Trophoblast cell (in vitro differentiated cells and primary cell): ENCODE measurements around the gene IP6K2.

Experiments used
- DNase-seq, 2 donors: peaks; one replicate each; pipeline ENCODE4 v3.0.0-alpha.2; 2016
- H2AFZ ChIP-seq: 2 replicates; pipeline ENCODE4 v1.6.1; 2013; ENCODE audit warnings: low read length, moderate library complexity, mild to moderate bottlenecking; ENCODE audit not compliant: insufficient read depth, poor library complexity
- H2AK5ac ChIP-seq: 2 replicates; pipeline ENCODE4 v1.6.1; 2013; ENCODE audit warnings: mild to moderate bottlenecking, low read length
- H2BK120ac ChIP-seq: 2 replicates; pipeline ENCODE4 v1.6.1; 2013; ENCODE audit warnings: low read length, mild to moderate bottlenecking, moderate library complexity; ENCODE audit not compliant: insufficient read depth, poor library complexity
- H2BK12ac ChIP-seq: 2 replicates; pipeline ENCODE4 v1.6.1; 2013; ENCODE audit warnings: mild to moderate bottlenecking, low read length, moderate library complexity
- H2BK5ac ChIP-seq: 2 replicates; pipeline ENCODE4 v1.6.1; 2013; ENCODE audit warnings: low read length, low read depth, moderate library complexity, mild to moderate bottlenecking; ENCODE audit not compliant: poor library complexity
- H3K14ac ChIP-seq: 2 replicates; pipeline ENCODE4 v1.6.1; 2013; ENCODE audit warnings: mild to moderate bottlenecking, low read length
- H3K18ac ChIP-seq: 2 replicates; pipeline ENCODE4 v1.6.1; 2013; ENCODE audit warnings: mild to moderate bottlenecking, low read length
- H3K23ac ChIP-seq: 2 replicates; pipeline ENCODE4 v1.6.1; 2013; ENCODE audit warnings: low read length
- H3K27ac ChIP-seq: 2 replicates; pipeline ENCODE4 v1.5.1; 2013; ENCODE audit warnings: low read depth, mild to moderate bottlenecking, inconsistent platforms, low read length, moderate library complexity
- H3K27me3 ChIP-seq: 2 replicates; pipeline ENCODE4 v1.6.1; 2013; ENCODE audit warnings: inconsistent platforms, mild to moderate bottlenecking, low read length, moderate library complexity; ENCODE audit not compliant: insufficient read depth
- H3K36me3 ChIP-seq, 2 experiments: 1 replicate in 1 of 2; 2 replicates in 1 of 2; pipeline ENCODE4 v1.6.1; 2013; ENCODE audit warnings: low read length in 2 of 2, mild to moderate bottlenecking in 2 of 2, moderate library complexity in 1 of 2; ENCODE audit not compliant: insufficient read depth in 2 of 2, control insufficient read depth in 1 of 2
- H3K4ac ChIP-seq: 2 replicates; pipeline ENCODE4 v1.6.1; 2013; ENCODE audit warnings: low read depth, mild to moderate bottlenecking, low read length, moderate library complexity
- H3K4me1 ChIP-seq, 2 experiments: 1 replicate in 1 of 2; 2 replicates in 1 of 2; pipeline ENCODE4 v1.6.1; 2013; ENCODE audit warnings: low read length in 2 of 2, mild to moderate bottlenecking in 2 of 2, moderate library complexity in 1 of 2; ENCODE audit not compliant: insufficient read depth in 2 of 2, control insufficient read depth in 1 of 2
- H3K4me2 ChIP-seq: 2 replicates; pipeline ENCODE4 v1.6.1; 2013; ENCODE audit warnings: inconsistent platforms, mild to moderate bottlenecking, low read length, moderate library complexity
- H3K4me3 ChIP-seq: 2 replicates; pipeline ENCODE4 v1.5.1; 2013; ENCODE audit warnings: mild to moderate bottlenecking, low read depth, low read length, inconsistent platforms
- H3K79me1 ChIP-seq: one replicate; pipeline ENCODE4 v1.6.1; 2013; ENCODE audit warnings: low read length
- H3K79me2 ChIP-seq: 2 replicates; pipeline ENCODE4 v1.6.1; 2013; ENCODE audit warnings: low read length, mild to moderate bottlenecking; ENCODE audit not compliant: control insufficient read depth, insufficient read depth, poor library complexity
- H3K9ac ChIP-seq: 2 replicates; pipeline ENCODE4 v1.6.1; 2013; ENCODE audit warnings: mild to moderate bottlenecking, low read length
- H3K9me3 ChIP-seq: 2 replicates; pipeline ENCODE4 v1.6.1; 2013; ENCODE audit warnings: low read depth, mild to moderate bottlenecking, control low read depth, inconsistent platforms, low read length; ENCODE audit not compliant: insufficient read depth
- H4K12ac ChIP-seq: 2 replicates; pipeline ENCODE4 v1.6.1; 2013; ENCODE audit warnings: low read depth, mild to moderate bottlenecking, low read length, moderate library complexity
- H4K8ac ChIP-seq: 2 replicates; pipeline ENCODE4 v1.6.1; 2013; ENCODE audit warnings: low read depth, mild to moderate bottlenecking, low read length, moderate library complexity
- H4K91ac ChIP-seq: one replicate; pipeline ENCODE4 v1.6.1; 2013; ENCODE audit warnings: low read depth, mild to moderate bottlenecking, low read length, moderate library complexity
- WGBS: extraction: QIAGEN DNeasy Blood & Tissue Kit; methylation state at CpG from one replicate; pipeline ENCODE4 v1.1.7; 2013; ENCODE audit warnings: missing lambda C conversion rate; ENCODE audit not compliant: insufficient read length, insufficient coverage; ENCODE audit errors: extremely low coverage; 5-methylcytosine and 5-hydroxymethylcytosine counted together

The IP6K2 gene

DNA sequence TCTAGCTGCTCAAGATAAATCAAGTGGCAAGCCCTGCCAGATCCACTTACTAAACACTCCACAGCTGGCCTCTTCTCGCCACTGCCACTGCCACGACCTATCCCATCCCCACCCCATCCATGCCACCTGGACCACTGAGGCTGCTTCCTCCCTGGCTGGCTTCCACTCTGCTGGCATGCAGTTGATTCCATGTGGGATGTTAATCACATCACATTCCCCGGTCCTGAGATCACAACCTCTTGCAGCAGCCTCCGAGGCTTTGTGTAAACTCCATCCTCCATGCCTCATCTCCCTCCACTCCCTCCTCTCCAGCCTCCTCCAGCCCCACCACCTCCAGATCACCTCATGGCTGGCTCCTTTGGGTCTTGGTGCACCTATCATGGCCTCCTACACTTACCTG, 39.0 kb downstream of the IP6K2 start:
- Histone ChIP-seq H3K14ac (no peak overlapping the region), H2AFZ (no peak overlapping the region), H4K91ac (no peak overlapping the region), H3K18ac (no peak overlapping the region), H4K8ac (no peak overlapping the region), H2BK120ac (no peak overlapping the region), H3K4ac (no peak overlapping the region), H3K4me2 (no peak overlapping the region), H4K12ac (no peak overlapping the region), H3K4me1 (no peaks in the 10 kb centered on the region), H2BK12ac (no peak overlapping the region), H3K27me3 (no peaks in the 10 kb centered on the region), H2BK5ac (no peak overlapping the region), H3K23ac (no peak overlapping the region), H3K4me3 (no peak overlapping the region), H3K36me3 (peaks cover 69 to 80% of the 10 kb centered on the region in 2 experiments), H3K79me1 (no peaks in the 10 kb centered on the region), H3K27ac (no peak overlapping the region), H3K79me2 (no peaks in the 10 kb centered on the region), H2AK5ac (no peak overlapping the region), H3K9ac (no peak overlapping the region), H3K9me3 (no peaks in the 10 kb centered on the region)
- DNase-seq = no peak
- WGBS = no CpG with 5 or more reads among the region's 4 CpGs

DNA sequence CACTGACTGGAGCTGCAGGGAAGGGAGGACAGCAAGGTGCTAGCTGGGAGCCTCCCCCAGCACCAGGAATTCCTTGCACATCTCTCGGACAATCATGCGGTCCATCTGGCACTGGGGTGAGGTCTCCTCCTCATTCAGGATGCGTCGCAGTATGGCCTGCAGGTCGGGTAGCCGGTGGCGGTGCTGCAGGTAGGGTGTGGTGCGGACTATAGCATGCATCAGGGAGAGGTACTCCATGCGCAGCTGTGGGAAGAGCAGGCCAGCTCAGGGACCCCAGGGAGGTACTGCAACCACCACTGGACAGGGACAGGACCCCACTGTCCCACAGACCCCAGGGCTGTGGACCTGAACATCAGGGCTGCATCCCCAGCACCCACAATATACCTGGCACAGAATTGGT, 42.5 kb downstream of the IP6K2 start:
- Histone ChIP-seq H3K79me1 (no peaks in the 10 kb centered on the region), H3K36me3 (peaks cover 43 to 55% of the 10 kb centered on the region in 2 experiments), H3K79me2 (no peaks in the 10 kb centered on the region), H3K23ac (no peak overlapping the region), H3K9me3 (no peaks in the 10 kb centered on the region), H4K12ac (no peak overlapping the region), H3K4ac (no peak overlapping the region), H2AFZ (no peak overlapping the region), H3K4me1 (no peaks in the 10 kb centered on the region), H3K9ac (no peak overlapping the region), H2AK5ac (no peak overlapping the region), H3K4me2 (no peak overlapping the region), H3K4me3 (no peak overlapping the region), H3K18ac (no peak overlapping the region), H2BK120ac (no peak overlapping the region), H2BK12ac (no peak overlapping the region), H3K27me3 (no peaks in the 10 kb centered on the region), H4K91ac (no peak overlapping the region), H3K27ac (no peak overlapping the region), H3K14ac (no peak overlapping the region), H4K8ac (no peak overlapping the region), H2BK5ac (no peak overlapping the region)
- WGBS = no CpG with 5 or more reads among the region's 9 CpGs
- DNase-seq = no peak

DNA sequence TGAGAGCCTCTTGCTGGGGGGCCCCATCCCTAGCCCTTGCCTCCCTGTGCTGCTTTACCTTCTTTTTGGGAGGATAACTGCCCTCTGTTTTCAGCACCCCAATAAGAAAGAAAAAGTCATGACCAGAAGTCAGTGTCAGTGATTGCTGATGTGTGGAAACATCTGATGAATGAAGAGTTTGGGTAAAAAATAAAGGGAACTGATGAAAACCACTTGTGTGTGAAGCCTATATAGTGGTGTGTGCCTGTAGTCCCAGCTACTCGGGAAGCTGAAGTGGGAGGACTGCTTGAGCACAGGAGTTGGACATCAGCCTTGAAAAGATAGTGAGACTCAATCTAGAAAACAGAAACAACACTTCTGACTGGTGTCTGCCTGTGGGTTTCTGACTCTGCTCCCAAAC, 44.5 kb downstream of the IP6K2 start:
- Histone ChIP-seq H3K9ac (no peak overlapping the region), H2AK5ac (no peak overlapping the region), H3K27me3 (no peaks in the 10 kb centered on the region), H3K9me3 (no peaks in the 10 kb centered on the region), H3K18ac (no peak overlapping the region), H3K27ac (no peak overlapping the region), H3K79me1 (no peaks in the 10 kb centered on the region), H3K4me3 (no peak overlapping the region), H3K14ac (no peak overlapping the region), H3K4me1 (no peaks in the 10 kb centered on the region), H2BK5ac (no peak overlapping the region), H2BK120ac (no peak overlapping the region), H3K23ac (no peak overlapping the region), H4K12ac (no peak overlapping the region), H3K36me3 (peaks cover 27 to 37% of the 10 kb centered on the region in 2 experiments), H3K4me2 (no peak overlapping the region), H4K8ac (no peak overlapping the region), H3K79me2 (no peaks in the 10 kb centered on the region), H3K4ac (no peak overlapping the region), H4K91ac (no peak overlapping the region), H2BK12ac (no peak overlapping the region), H2AFZ (no peak overlapping the region)
- no CpG with 5 or more reads among the region's 1 CpG for WGBS
- no peak for DNase-seq

DNA sequence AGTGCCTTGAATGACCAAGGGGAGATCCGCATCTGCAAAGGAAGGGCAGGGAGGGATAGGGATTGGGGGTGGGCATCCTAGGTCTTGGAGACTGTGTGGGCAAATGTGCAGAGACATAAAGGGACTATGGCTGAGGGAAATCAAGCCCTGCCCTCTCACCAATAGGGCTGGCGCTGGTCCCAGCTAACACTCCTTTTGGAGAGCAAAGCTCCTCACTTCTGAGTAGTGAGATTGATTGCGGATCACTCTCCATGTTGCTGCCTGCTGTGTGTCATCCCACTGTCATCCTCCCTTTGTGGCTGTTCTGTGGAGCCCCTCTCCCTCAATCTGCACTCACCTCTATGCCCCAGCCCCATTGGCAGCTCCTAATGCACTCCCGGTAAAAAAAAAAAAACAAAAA, 52.1 kb downstream of the IP6K2 start:
- H4K12ac ChIP-seq = no peak overlapping the region
- no peak overlapping the region for H3K23ac ChIP-seq
- H3K79me2 ChIP-seq = no peaks in the 10 kb centered on the region
- no peak overlapping the region for H3K9ac ChIP-seq
- H2BK120ac ChIP-seq = no peak overlapping the region
- DNase-seq = no peak
- no peak overlapping the region for H3K27ac ChIP-seq
- no peak overlapping the region for H4K91ac ChIP-seq
- H3K9me3 ChIP-seq = peaks cover 14% of the 10 kb centered on the region
- no peak overlapping the region for H3K4ac ChIP-seq
- WGBS = no CpG with 5 or more reads among the region's 4 CpGs
- no peaks in the 10 kb centered on the region for H3K27me3 ChIP-seq
- no peak overlapping the region for H4K8ac ChIP-seq
- no peaks in the 10 kb centered on the region for H3K36me3 ChIP-seq
- H3K18ac ChIP-seq = no peak overlapping the region
- no peak overlapping the region for H3K14ac ChIP-seq
- no peak overlapping the region for H3K4me3 ChIP-seq
- H3K4me1 ChIP-seq = peaks cover 10 to 14% of the 10 kb centered on the region in 2 experiments
- no peak overlapping the region for H2AFZ ChIP-seq
- H2BK5ac ChIP-seq = no peak overlapping the region
- peaks cover 9% of the 10 kb centered on the region for H3K79me1 ChIP-seq
- no peak overlapping the region for H3K4me2 ChIP-seq
- H2AK5ac ChIP-seq = no peak overlapping the region
- H2BK12ac ChIP-seq = no peak overlapping the region
